Cardiac muscle cell (in vitro differentiated cells and primary cell): Measurements from ENCODE around the gene RETREG2. TPM values are rescaled to one million over a fixed set of nuclear protein-coding genes. Genes with fewer than 3 reads are reported as not detected.

ENCODE experiments used
- DNase-seq, 2 donors: peaks; one replicate each; pipeline versions ENCODE4 v3.0.0 to v3.0.0-alpha.2; 2010 to 2017; ENCODE audit warnings: low read depth in 1 of 2, low spot score in 1 of 2
- H3K27ac ChIP-seq: fragments of 200-600 bp; sonication (generic); 2 replicates; pipeline ENCODE4 v1.5.1; 2016
- H3K27me3 ChIP-seq: fragments of 200-600 bp; sonication (generic); 2 replicates; pipeline ENCODE4 v1.6.0; 2016; ENCODE audit warnings: control low read depth
- H3K36me3 ChIP-seq: fragments of 200-600 bp; sonication (generic); 2 replicates; pipeline ENCODE4 v1.5.1; 2016; ENCODE audit warnings: control low read depth
- H3K4me1 ChIP-seq: fragments of 200-600 bp; sonication (generic); 2 replicates; pipeline ENCODE4 v1.8.1; 2017; ENCODE audit warnings: low read depth, mild to moderate bottlenecking, mixed run types
- H3K4me3 ChIP-seq: fragments of 200-600 bp; sonication (generic); 2 replicates; pipeline ENCODE4 v1.5.1; 2016; ENCODE audit warnings: mild to moderate bottlenecking
- H3K9me3 ChIP-seq: fragments of 200-600 bp; sonication (generic); 2 replicates; pipeline ENCODE4 v1.5.1; 2017; ENCODE audit warnings: low read depth, mild to moderate bottlenecking, control low read depth
- CTCF ChIP-seq: IDR thresholded peaks from 2 replicates; pipeline ENCODE4 v1.5.1; 2012; ENCODE audit warnings: low read depth, mild to moderate bottlenecking, low read length
- polyA plus RNA-seq: library from polyadenylated mRNA; unstranded; fragments of >200 nt; fragmentation: Nextera tagmentation; extraction: Ambion mirVana; gene quantifications from 2 replicates; pipeline ENCODE4 v1.2.1, GENCODE V29; 2016
- total RNA-seq: library from RNA; depleted of rRNA; stranded (reverse); fragments of >200 nt; gene quantifications from 2 replicates; pipeline ENCODE4 v1.2.3, GENCODE V29; 2016

Gene RETREG2
- total and polyA plus RNA-seq, 2 experiments from 2014 or later = 72.0 to 77.6 TPM

- no peaks in the 10 kb centered on the region for H3K4me1 ChIP-seq
- no peak for TF ChIP-seq CTCF
- H3K9me3 ChIP-seq = no peaks in the 10 kb centered on the region
- peak within 1 kb of the TSS; percentile 69 for H3K4me3 ChIP-seq
- peak; percentile 95 to 97 for DNase-seq
- H3K36me3 ChIP-seq = peaks cover 8% of the 10 kb centered on the region
- no peaks in the 10 kb centered on the region for H3K27me3 ChIP-seq
- peak within 1 kb of the TSS; percentile 86 for H3K27ac ChIP-seq
Observed at GRCh38 chr2:219206328-219207133, 28.5 kb downstream of the RETREG2 start, which contains the start of gene ZFAND2B. TSS of gene ZFAND2B (plus strand) at chr2:219206782. CDS start at chr2:219206988, 206 bp downstream.

GRCh38 chr2:219207134-219207883 is 29.2 kb downstream of the RETREG2 start:
- TF ChIP-seq CTCF = no peak
- Histone ChIP-seq H3K4me1 (no peaks in the 10 kb centered on the region), H3K4me3 (peak overlapping the region; percentile 69), H3K27me3 (no peaks in the 10 kb centered on the region), H3K27ac (peak overlapping the region; percentile 86), H3K36me3 (peaks cover 8% of the 10 kb centered on the region), H3K9me3 (no peaks in the 10 kb centered on the region)
- no peak for DNase-seq

- Histone ChIP-seq H3K4me1 (no peaks in the 10 kb centered on the region), H3K27me3 (no peaks in the 10 kb centered on the region), H3K9me3 (no peaks in the 10 kb centered on the region), H3K27ac (no peak overlapping the region), H3K4me3 (no peak overlapping the region), H3K36me3 (peaks cover 8% of the 10 kb centered on the region)
- no peak for TF ChIP-seq CTCF
- DNase-seq = peak in 1 of 2 donors; percentile 62
Observed at GRCh38 chr2:219207884-219208740, 30.0 kb downstream of the RETREG2 start.

GRCh38 chr2:219209236-219210195 is 31.4 kb downstream of the RETREG2 start:
- no peaks in the 10 kb centered on the region for H3K27me3 ChIP-seq
- no peaks in the 10 kb centered on the region for H3K4me1 ChIP-seq
- TF ChIP-seq CTCF = no peak
- H3K4me3 ChIP-seq = no peak overlapping the region
- H3K27ac ChIP-seq = no peak overlapping the region
- H3K36me3 ChIP-seq = peaks cover 8% of the 10 kb centered on the region
- H3K9me3 ChIP-seq = no peaks in the 10 kb centered on the region
- DNase-seq = no peak
